ENCODE results near the gene KCNN3. TPM values are rescaled to one million over a fixed set of nuclear protein-coding genes. Genes with fewer than 3 reads are reported as not detected.

KCNN3 gene
- total RNA-seq, 4 donors from 2014 or later: 0.21 to 0.78 (median 0.26) TPM

- TF ChIP-seq EP300 (IDR thresholded peaks at IDR 0.05) (no peak), CTCF (IDR thresholded peaks at IDR 0.05) (no peak), POLR2A (IDR thresholded peaks at IDR 0.05) (no peak)
- Histone ChIP-seq H3K27me3 (peaks cover 0 to 8% of the 10 kb centered on the region in 2 donors), H3K4me1 (peaks cover 0 to 23% (median 0%) of the 10 kb centered on the region in 4 donors), H3K9me3 (no peaks in the 10 kb centered on the region), H3K27ac (no peak overlapping the region), H3K4me3 (no peak overlapping the region), H3K36me3 (no peaks in the 10 kb centered on the region)
- 83 to 94% methylated on average over 10 of the region's 10 CpGs for WGBS, 2 donors
- DNase-seq (ENCODE audit: low spot score in 2 of 2): no peak
Observed at GRCh38 chr1:154725865-154726264, 144.2 kb downstream of the KCNN3 start.

- Histone ChIP-seq H3K4me3 (no peak overlapping the region), H3K27ac (no peak overlapping the region), H3K27me3 (peaks cover 0 to 3% of the 10 kb centered on the region in 2 donors), H3K4me1 (no peaks in the 10 kb centered on the region), H3K9me3 (no peaks in the 10 kb centered on the region), H3K36me3 (no peaks in the 10 kb centered on the region)
- no peak for DNase-seq (ENCODE audit: low spot score in 2 of 2)
- TF ChIP-seq CTCF (IDR thresholded peaks at IDR 0.05) (no peak), POLR2A (IDR thresholded peaks at IDR 0.05) (no peak), EP300 (IDR thresholded peaks at IDR 0.05) (no peak)
- WGBS, 2 donors: 76 to 80% methylated on average over 16 of the region's 16 CpGs
Observed at GRCh38 chr1:154720328-154721297, 149.5 kb downstream of the KCNN3 start.

GRCh38 chr1:154719586-154720327 lies 150.3 kb downstream of the KCNN3 start:
- no peaks in the 10 kb centered on the region for H3K36me3 ChIP-seq
- WGBS, 2 donors: 77 to 78% methylated on average over 8 of the region's 8 CpGs
- H3K4me3 ChIP-seq: no peak overlapping the region
- no peaks in the 10 kb centered on the region for H3K9me3 ChIP-seq
- no peak overlapping the region for H3K27ac ChIP-seq
- H3K27me3 ChIP-seq: no peaks in the 10 kb centered on the region
- no peak for DNase-seq (ENCODE audit: low spot score in 2 of 2)
- no peaks in the 10 kb centered on the region for H3K4me1 ChIP-seq
- no peak for TF ChIP-seq POLR2A (IDR thresholded peaks at IDR 0.05)
- TF ChIP-seq EP300 (IDR thresholded peaks at IDR 0.05): no peak
- TF ChIP-seq CTCF (IDR thresholded peaks at IDR 0.05): no peak

DNA sequence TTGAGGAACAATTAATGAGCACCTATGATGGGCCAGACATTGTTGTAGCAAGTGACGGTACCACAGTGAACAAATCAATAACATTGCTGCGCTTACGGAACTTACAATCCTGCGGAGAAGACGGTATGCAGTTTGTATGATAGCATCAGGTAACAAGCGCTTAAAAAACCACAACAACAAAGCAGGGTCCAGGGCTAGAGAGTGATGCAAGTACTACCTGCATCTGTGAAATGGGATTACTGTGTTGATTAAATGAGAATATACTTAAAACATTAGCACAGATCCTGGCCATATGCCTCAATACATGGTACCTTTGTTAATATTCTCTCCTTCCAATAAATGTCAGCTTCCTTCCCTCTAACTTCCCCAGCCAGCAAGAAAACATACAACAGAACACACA lies 151.5 kb downstream of the KCNN3 start:
- Histone ChIP-seq H3K27me3 (no peaks in the 10 kb centered on the region), H3K4me3 (no peak overlapping the region), H3K36me3 (no peaks in the 10 kb centered on the region), H3K27ac (no peak overlapping the region), H3K9me3 (no peaks in the 10 kb centered on the region), H3K4me1 (no peaks in the 10 kb centered on the region)
- WGBS, 2 donors: 91 to 95% methylated on average over 6 of the region's 6 CpGs
- DNase-seq (ENCODE audit: low spot score in 2 of 2): no peak
- TF ChIP-seq POLR2A (IDR thresholded peaks at IDR 0.05) (no peak), CTCF (IDR thresholded peaks at IDR 0.05) (no peak), EP300 (IDR thresholded peaks at IDR 0.05) (no peak)

- no peak for TF ChIP-seq CTCF (IDR thresholded peaks at IDR 0.05)
- no peak for TF ChIP-seq EP300 (IDR thresholded peaks at IDR 0.05)
- TF ChIP-seq POLR2A (IDR thresholded peaks at IDR 0.05): no peak
- H3K36me3 ChIP-seq: no peaks in the 10 kb centered on the region
- H3K4me3 ChIP-seq: no peak overlapping the region
- no peaks in the 10 kb centered on the region for H3K9me3 ChIP-seq
- H3K4me1 ChIP-seq: no peaks in the 10 kb centered on the region
- WGBS, 2 donors: 76 to 78% methylated on average over 7 of the region's 7 CpGs
- no peak for DNase-seq (ENCODE audit: low spot score in 2 of 2)
- no peak overlapping the region for H3K27ac ChIP-seq
- no peaks in the 10 kb centered on the region for H3K27me3 ChIP-seq
Observed at GRCh38 chr1:154717528-154717924, 152.6 kb downstream of the KCNN3 start.
